ENCODE data around the gene MMP15.
"Not testable (repeated sequence)": the region's sequence is repeated elsewhere in the genome, so short reads cannot be mapped to it uniquely, and the experiment has no call there.

DNA sequence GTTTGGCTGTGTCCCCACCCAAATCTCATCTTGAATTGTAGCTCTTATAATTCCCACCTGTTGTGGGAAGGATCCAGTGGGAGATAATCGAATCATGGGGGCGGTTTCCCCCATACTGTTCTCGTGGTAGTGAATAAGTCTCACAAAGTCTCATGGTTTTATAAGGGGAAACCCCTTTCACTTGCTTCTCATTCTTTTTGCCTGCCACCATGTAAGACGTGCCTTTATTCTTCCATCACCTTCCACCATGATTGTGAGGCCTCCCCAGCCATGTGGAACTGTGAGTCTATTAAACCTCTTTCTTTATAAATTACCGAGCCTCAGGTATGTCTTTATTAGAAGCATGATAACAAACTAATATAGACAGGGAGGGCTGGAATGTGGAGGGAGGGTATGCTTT, 46.6 kb downstream of the MMP15 start:
- not testable (repeated sequence) for TF ChIP-seq EZH2 (IDR thresholded peaks at IDR 0.05; ENCODE audit: borderline replicate concordance, low read depth, low read length, severe bottlenecking); CTCF (IDR thresholded peaks at IDR 0.05; ENCODE audit: borderline replicate concordance, extremely low read depth, low read length, poor library complexity, severe bottlenecking)

Data from DND-41 (cell line).